Bronchial epithelial cell (primary cell): Measurements from ENCODE around the gene FSHB. TPM values are rescaled to one million over a fixed set of nuclear protein-coding genes. Genes with fewer than 3 reads are reported as not detected.
A peak's percentile ranks its signal among the peaks of the same experiment; 100 is the strongest.

Experiments used
- DNase-seq: peaks from one replicate; pipeline ENCODE4 v3.0.0-alpha.2; 2010; ENCODE audit warnings: low read depth
- FAIRE-seq: peaks from 2 replicates; lab custom pipeline; 2011; peaks lifted over from hg19 to GRCh38; lab: Jason Lieb, UNC
- H3K27me3 ChIP-seq: 2 replicates; pipeline ENCODE4 v1.5.1; 2011; ENCODE audit warnings: low read length; ENCODE audit not compliant: control insufficient read depth, insufficient read depth
- H3K36me3 ChIP-seq: 2 replicates; pipeline ENCODE4 v1.5.1; 2011; ENCODE audit warnings: low read length; ENCODE audit not compliant: control insufficient read depth, insufficient read depth
- H3K4me3 ChIP-seq: 2 replicates; pipeline ENCODE4 v1.5.1; 2011; ENCODE audit warnings: mild to moderate bottlenecking, low read depth, low read length, control low read depth
- CTCF ChIP-seq: IDR thresholded peaks from 2 replicates; pipeline ENCODE4 v1.5.1; 2011; ENCODE audit warnings: mild to moderate bottlenecking, moderate library complexity, low read length, control low read depth, inconsistent platforms; ENCODE audit not compliant: insufficient read depth, severe bottlenecking
- total RNA-seq: library from RNA; depleted of rRNA; stranded (reverse); fragments of >200 nt; gene quantifications from 2 replicates; pipeline ENCODE4 v1.2.1, GENCODE V29; 2014

FSHB gene
- total RNA-seq, 1 donor from 2014 or later, result not detected

GRCh38 chr11:30225642-30226041 lies 5.2 kb upstream of the FSHB start:
- Histone ChIP-seq H3K36me3 (no peaks in the 10 kb centered on the region), H3K27me3 (no peaks in the 10 kb centered on the region), H3K4me3 (no peak overlapping the region)
- FAIRE-seq (no peak), DNase-seq (no peak)
- TF ChIP-seq CTCF, result no peak

- peak; percentile 7 for FAIRE-seq
- DNase-seq, result no peak
- TF ChIP-seq CTCF, result no peak
Measured at GRCh38 chr11:30228323-30228884, 2.4 kb upstream of the FSHB start.

GRCh38 chr11:30239025-30239424 lies 8.2 kb downstream of the FSHB start:
- no peak overlapping the region for H3K4me3 ChIP-seq
- TF ChIP-seq CTCF, result no peak
- FAIRE-seq (no peak), DNase-seq (no peak)
- no peaks in the 10 kb centered on the region for H3K27me3 ChIP-seq
- H3K36me3 ChIP-seq, result no peaks in the 10 kb centered on the region

More at GRCh38 chr11:30228323-30228884, 2.4 kb upstream of the FSHB start:
- Histone ChIP-seq H3K36me3 (no peaks in the 10 kb centered on the region), H3K4me3 (no peak overlapping the region), H3K27me3 (no peaks in the 10 kb centered on the region)

GRCh38 chr11:30244265-30244664 lies 13.5 kb downstream of the FSHB start:
- DNase-seq (peak; percentile 79), FAIRE-seq (no peak)
- H3K27me3 ChIP-seq, result no peaks in the 10 kb centered on the region
- H3K4me3 ChIP-seq, result no peak overlapping the region
- H3K36me3 ChIP-seq, result no peaks in the 10 kb centered on the region
- TF ChIP-seq CTCF, result no peak

GRCh38 chr11:30245621-30246020 lies 14.8 kb downstream of the FSHB start:
- DNase-seq (no peak), FAIRE-seq (no peak)
- Histone ChIP-seq H3K27me3 (no peaks in the 10 kb centered on the region), H3K36me3 (no peaks in the 10 kb centered on the region), H3K4me3 (no peak overlapping the region)
- no peak for TF ChIP-seq CTCF
